Neural progenitor cell (in vitro differentiated cells): ENCODE measurements around the gene WEE2. TPM values are rescaled to one million over a fixed set of nuclear protein-coding genes. Genes with fewer than 3 reads are reported as not detected.

Experiments used
- DNase-seq: peaks from one replicate; pipeline ENCODE4 v3.0.0-alpha.2; 2016; ENCODE audit warnings: low spot score
- H2AFZ ChIP-seq: fragments of 200-600 bp; sonication (generic); replicated peaks from 2 replicates; pipeline ENCODE4 v1.6.1; 2016; ENCODE audit warnings: antibody characterized with exemption
- H3F3A ChIP-seq: fragments of 200-600 bp; sonication (generic); 2 replicates; pipeline ENCODE4 v1.6.1; 2016; ENCODE audit warnings: antibody characterized with exemption, low read depth
- H3K27ac ChIP-seq: fragments of 200-600 bp; sonication (generic); 2 replicates; pipeline ENCODE4 v1.5.1; 2016; ENCODE audit warnings: mild to moderate bottlenecking
- H3K27me3 ChIP-seq: fragments of 200-600 bp; sonication (generic); 2 replicates; pipeline ENCODE4 v1.6.1; 2016; ENCODE audit warnings: mild to moderate bottlenecking, moderate library complexity
- H3K36me3 ChIP-seq: fragments of 200-600 bp; sonication (generic); 2 replicates; pipeline ENCODE4 v1.5.1; 2016
- H3K4me1 ChIP-seq: fragments of 200-600 bp; sonication (generic); 2 replicates; pipeline ENCODE4 v1.6.1; 2016; ENCODE audit warnings: mixed run types
- H3K4me2 ChIP-seq: fragments of 200-600 bp; sonication (generic); 2 replicates; pipeline ENCODE4 v1.6.1; 2016
- H3K4me3 ChIP-seq: fragments of 200-600 bp; sonication (generic); 2 replicates; pipeline ENCODE4 v1.5.1; 2016
- H3K79me2 ChIP-seq: fragments of 200-600 bp; sonication (generic); 2 replicates; pipeline ENCODE4 v1.6.1; 2016; ENCODE audit warnings: low read depth
- H3K9ac ChIP-seq: fragments of 200-600 bp; sonication (generic); 2 replicates; pipeline ENCODE4 v1.6.1; 2016
- H3K9me3 ChIP-seq: fragments of 200-600 bp; sonication (generic); 2 replicates; pipeline ENCODE4 v1.5.1; 2016; ENCODE audit warnings: low read depth
- H4K20me1 ChIP-seq: fragments of 200-600 bp; sonication (generic); 2 replicates; pipeline ENCODE4 v1.6.1; 2016; ENCODE audit warnings: low read depth
- H3K27ac Mint-ChIP-seq: 3 replicates; pipeline ENCODE4 v1.8.0; 2021; ENCODE audit warnings: mixed read lengths
- H3K27me3 Mint-ChIP-seq: 2 replicates; pipeline ENCODE4 v1.8.0; 2022; ENCODE audit warnings: low read depth, mild to moderate bottlenecking, inconsistent platforms, moderate library complexity, mixed read lengths; ENCODE audit not compliant: insufficient read depth
- H3K36me3 Mint-ChIP-seq: 3 replicates; pipeline ENCODE4 v1.8.0; 2021; ENCODE audit warnings: mixed read lengths
- H3K4me1 Mint-ChIP-seq: 3 replicates; pipeline ENCODE4 v1.8.0; 2021; ENCODE audit warnings: mixed read lengths
- H3K4me3 Mint-ChIP-seq: 3 replicates; pipeline ENCODE4 v1.8.0; 2021; ENCODE audit warnings: mild to moderate bottlenecking, moderate library complexity, mixed read lengths
- H3K9me3 Mint-ChIP-seq: 3 replicates; pipeline ENCODE4 v1.8.0; 2020; ENCODE audit warnings: mixed read lengths
- CTCF ChIP-seq: fragments of 200-600 bp; sonication (generic); IDR thresholded peaks from 2 replicates; pipeline ENCODE4 v1.5.1; 2017; ENCODE audit warnings: antibody characterized with exemption, mild to moderate bottlenecking
- EZH2 ChIP-seq: fragments of 200-600 bp; sonication (generic); IDR thresholded peaks from 2 replicates; pipeline ENCODE4 v1.6.1; 2017; ENCODE audit warnings: antibody characterized with exemption, mild to moderate bottlenecking, moderate library complexity
- EZH2phosphoT487 ChIP-seq: fragments of 200-600 bp; sonication (generic); IDR thresholded peaks from 2 replicates; pipeline ENCODE4 v1.6.1; 2017; ENCODE audit warnings: antibody characterized with exemption
- total RNA-seq: library from RNA; depleted of rRNA; stranded (reverse); fragments of >200 nt; gene quantifications from 2 replicates; pipeline ENCODE4 v1.2.3, GENCODE V29; 2015; ENCODE audit warnings: low replicate concordance

The WEE2 gene
- total RNA-seq, 1 donor from 2014 or later: not detected

GRCh38 chr7:141673346-141673745, 34.8 kb upstream of the WEE2 start:
- TF ChIP-seq CTCF (no peak), EZH2 (no peak), EZH2phosphoT487 (no peak)
- H3K9me3 Mint-ChIP-seq: peaks cover 6% of the 10 kb centered on the region
- Histone ChIP-seq H4K20me1 (no peaks in the 10 kb centered on the region), H3K79me2 (no peaks in the 10 kb centered on the region), H3K4me3 (no peak overlapping the region), H3K9me3 (no peaks in the 10 kb centered on the region), H3K36me3 (no peaks in the 10 kb centered on the region), H3K4me1 (peaks cover 15% of the 10 kb centered on the region), H3K9ac (no peak overlapping the region), H2AFZ (no peak overlapping the region), H3F3A (peaks cover 23% of the 10 kb centered on the region), H3K27ac (peak overlapping the region; percentile 98), H3K27me3 (no peaks in the 10 kb centered on the region), H3K4me2 (no peak overlapping the region)
- no peak for DNase-seq
- peaks cover 2% of the 10 kb centered on the region for H3K27me3 Mint-ChIP-seq
- H3K4me3 Mint-ChIP-seq: peak overlapping the region; percentile 76
- peak overlapping the region; percentile 97 for H3K27ac Mint-ChIP-seq
- H3K4me1 Mint-ChIP-seq: peaks cover 25% of the 10 kb centered on the region
- peaks cover 26% of the 10 kb centered on the region for H3K36me3 Mint-ChIP-seq

- Mint-ChIP-seq H3K27me3 (peaks cover 2% of the 10 kb centered on the region), H3K36me3 (peaks cover 19% of the 10 kb centered on the region), H3K9me3 (peaks cover 6% of the 10 kb centered on the region), H3K4me1 (peaks cover 25% of the 10 kb centered on the region), H3K4me3 (peak overlapping the region; percentile 76), H3K27ac (peak overlapping the region; percentile 97)
- peak overlapping the region; percentile 35 for H3K4me3 ChIP-seq
- peak overlapping the region; percentile 73 for H3K4me2 ChIP-seq
- no peaks in the 10 kb centered on the region for H3K27me3 ChIP-seq
- peak overlapping the region; percentile 98 for H3K27ac ChIP-seq
- DNase-seq: peak; percentile 92
- H3K79me2 ChIP-seq: no peaks in the 10 kb centered on the region
- no peak overlapping the region for H3K9ac ChIP-seq
- peak overlapping the region; percentile 39 for H2AFZ ChIP-seq
- H3F3A ChIP-seq: peaks cover 23% of the 10 kb centered on the region
- no peaks in the 10 kb centered on the region for H3K9me3 ChIP-seq
- no peaks in the 10 kb centered on the region for H4K20me1 ChIP-seq
- H3K36me3 ChIP-seq: no peaks in the 10 kb centered on the region
- TF ChIP-seq CTCF (no peak), EZH2phosphoT487 (no peak), EZH2 (no peak)
- peaks cover 15% of the 10 kb centered on the region for H3K4me1 ChIP-seq
These were observed 33.9 kb upstream of the WEE2 start for GRCh38 chr7:141674171-141674671.

GRCh38 chr7:141674702-141675101, 33.5 kb upstream of the WEE2 start:
- H3K9me3 ChIP-seq: no peaks in the 10 kb centered on the region
- peaks cover 6% of the 10 kb centered on the region for H3K9me3 Mint-ChIP-seq
- H3F3A ChIP-seq: peaks cover 23% of the 10 kb centered on the region
- DNase-seq: peak; percentile 80
- peak overlapping the region; percentile 73 for H3K4me2 ChIP-seq
- peak overlapping the region; percentile 98 for H3K27ac ChIP-seq
- H2AFZ ChIP-seq: no peak overlapping the region
- no peaks in the 10 kb centered on the region for H3K36me3 ChIP-seq
- peak overlapping the region; percentile 76 for H3K4me3 Mint-ChIP-seq
- peaks cover 19% of the 10 kb centered on the region for H3K36me3 Mint-ChIP-seq
- H3K27me3 ChIP-seq: no peaks in the 10 kb centered on the region
- TF ChIP-seq EZH2: no peak
- TF ChIP-seq CTCF: peak; percentile 92
- no peaks in the 10 kb centered on the region for H4K20me1 ChIP-seq
- no peak overlapping the region for H3K9ac ChIP-seq
- H3K27me3 Mint-ChIP-seq: peaks cover 2% of the 10 kb centered on the region
- peaks cover 25% of the 10 kb centered on the region for H3K4me1 Mint-ChIP-seq
- no peaks in the 10 kb centered on the region for H3K79me2 ChIP-seq
- H3K27ac Mint-ChIP-seq: peak overlapping the region; percentile 97
- peak overlapping the region; percentile 35 for H3K4me3 ChIP-seq
- peaks cover 15% of the 10 kb centered on the region for H3K4me1 ChIP-seq
